Body of pancreas (tissue), 4 donors: ENCODE measurements around the gene P4HA3. TPM values are rescaled to one million over a fixed set of nuclear protein-coding genes. Genes with fewer than 3 reads are reported as not detected.

ENCODE experiments used
- ATAC-seq: fragments of 150-250 bp; one replicate; pipeline ENCODE4 v1.9.1; 2016
- DNase-seq, 4 donors: peaks; one replicate each; pipeline ENCODE4 v3.0.0-alpha.2; 2019
- H3K27ac ChIP-seq, 4 donors: fragments of 200-600 bp; sonication (generic); 1 replicate in 3 of 4; 2 replicates in 1 of 4; pipeline versions ENCODE4 v1.5.1 to v1.6.1; 2016 to 2019; ENCODE audit warnings: mild to moderate bottlenecking in 1 of 4, mixed read lengths in 1 of 4, moderate library complexity in 1 of 4
- H3K27me3 ChIP-seq, 2 donors: fragments of 200-600 bp; sonication (generic); one replicate each; pipeline ENCODE4 v1.6.0; 2016; ENCODE audit warnings: mild to moderate bottlenecking in 1 of 2
- H3K36me3 ChIP-seq, 2 donors: fragments of 200-600 bp; sonication (generic); replicated peaks in 1 of 2; 2 replicates each; pipeline ENCODE4 v1.5.1; 2016; ENCODE audit warnings: low read depth in 2 of 2; ENCODE audit not compliant: insufficient read depth in 1 of 2
- H3K4me1 ChIP-seq: fragments of 200-600 bp; sonication (generic); one replicate; pipeline ENCODE4 v1.6.0; 2016
- H3K4me3 ChIP-seq, 2 donors: fragments of 200-600 bp; sonication (generic); 1 replicate in 1 of 2; 2 replicates in 1 of 2; pipeline ENCODE4 v1.5.1; 2016 to 2019
- H3K9me3 ChIP-seq, 3 donors: fragments of 200-600 bp; sonication (generic); 1 replicate in 2 of 3; 2 replicates in 1 of 3; pipeline ENCODE4 v1.5.1; 2016
- POLR2A ChIP-seq, 3 donors: fragments of 450-650 bp; IDR thresholded peaks; one replicate each; pipeline ENCODE4 v1.6.1; 2016; ENCODE audit warnings: antibody characterized with exemption in 3 of 3, mild to moderate bottlenecking in 2 of 3
- WGBS, 2 donors: methylation state at CpG; one replicate each; pipeline ENCODE4 v1.1.5; 2017; 5-methylcytosine and 5-hydroxymethylcytosine counted together
- intact Hi-C: fragments of 100-400 bp; cut with DNase I; formaldehyde crosslinking; loops from one replicate; pipeline ENCODE4 v1.15.1; 2023
- total RNA-seq, 2 donors: library from RNA; depleted of rRNA; stranded (reverse); fragments of >200 nt; gene quantifications; one replicate each; pipeline ENCODE4 v1.1.0, GENCODE V29; 2016
- TF ChIP-seq, protein P1 (sequence below), 7 experiments: fragments of 450-650 bp in 4 of 7; fragments of 200-600 bp in 3 of 7; sonication (generic) in 3 of 7; IDR thresholded peaks; one replicate each; pipeline ENCODE4 v1.5.1; 2016 to 2019; ENCODE audit warnings: antibody characterized with exemption in 7 of 7

The P4HA3 gene
- total RNA-seq, 2 donors from 2014 or later, result not detected

- WGBS, 2 donors, result 8 to 13% methylated on average over 1 of the region's 1 CpG
- Histone ChIP-seq H3K27me3 (no peaks in the 10 kb centered on the region), H3K36me3 (no peaks in the 10 kb centered on the region), H3K9me3 (no peaks in the 10 kb centered on the region), H3K27ac (no peak overlapping the region), H3K4me3 (no peak overlapping the region), H3K4me1 (peaks cover 11% of the 10 kb centered on the region)
- intact Hi-C loops, result no loop called here
- no peak for ATAC-seq
- TF ChIP-seq, protein P1, sequence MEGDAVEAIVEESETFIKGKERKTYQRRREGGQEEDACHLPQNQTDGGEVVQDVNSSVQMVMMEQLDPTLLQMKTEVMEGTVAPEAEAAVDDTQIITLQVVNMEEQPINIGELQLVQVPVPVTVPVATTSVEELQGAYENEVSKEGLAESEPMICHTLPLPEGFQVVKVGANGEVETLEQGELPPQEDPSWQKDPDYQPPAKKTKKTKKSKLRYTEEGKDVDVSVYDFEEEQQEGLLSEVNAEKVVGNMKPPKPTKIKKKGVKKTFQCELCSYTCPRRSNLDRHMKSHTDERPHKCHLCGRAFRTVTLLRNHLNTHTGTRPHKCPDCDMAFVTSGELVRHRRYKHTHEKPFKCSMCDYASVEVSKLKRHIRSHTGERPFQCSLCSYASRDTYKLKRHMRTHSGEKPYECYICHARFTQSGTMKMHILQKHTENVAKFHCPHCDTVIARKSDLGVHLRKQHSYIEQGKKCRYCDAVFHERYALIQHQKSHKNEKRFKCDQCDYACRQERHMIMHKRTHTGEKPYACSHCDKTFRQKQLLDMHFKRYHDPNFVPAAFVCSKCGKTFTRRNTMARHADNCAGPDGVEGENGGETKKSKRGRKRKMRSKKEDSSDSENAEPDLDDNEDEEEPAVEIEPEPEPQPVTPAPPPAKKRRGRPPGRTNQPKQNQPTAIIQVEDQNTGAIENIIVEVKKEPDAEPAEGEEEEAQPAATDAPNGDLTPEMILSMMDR (IDR thresholded peaks at IDR 0.05), result no peak
- no peak for TF ChIP-seq POLR2A (IDR thresholded peaks at IDR 0.05)
- peak in 3 of 4 donors; percentile 17 to 33 (median 21) for DNase-seq
Observed at GRCh38 chr11:74307434-74307833, 4.0 kb downstream of the P4HA3 start.

- H3K9me3 ChIP-seq, result no peaks in the 10 kb centered on the region
- WGBS, 2 donors, result 66 to 73% methylated on average over 8 of the region's 8 CpGs
- ATAC-seq (no peak), DNase-seq (no peak)
- TF ChIP-seq, protein P1 (IDR thresholded peaks at IDR 0.05), result no peak
- no peak for TF ChIP-seq POLR2A (IDR thresholded peaks at IDR 0.05)
- no peak overlapping the region for H3K27ac ChIP-seq
- H3K4me3 ChIP-seq, result no peak overlapping the region
- H3K4me1 ChIP-seq, result peaks cover 8% of the 10 kb centered on the region
- intact Hi-C loops, result no loop called here
- H3K36me3 ChIP-seq, result no peaks in the 10 kb centered on the region
- no peaks in the 10 kb centered on the region for H3K27me3 ChIP-seq
Observed at GRCh38 chr11:74306435-74307175, 4.8 kb downstream of the P4HA3 start.

DNA sequence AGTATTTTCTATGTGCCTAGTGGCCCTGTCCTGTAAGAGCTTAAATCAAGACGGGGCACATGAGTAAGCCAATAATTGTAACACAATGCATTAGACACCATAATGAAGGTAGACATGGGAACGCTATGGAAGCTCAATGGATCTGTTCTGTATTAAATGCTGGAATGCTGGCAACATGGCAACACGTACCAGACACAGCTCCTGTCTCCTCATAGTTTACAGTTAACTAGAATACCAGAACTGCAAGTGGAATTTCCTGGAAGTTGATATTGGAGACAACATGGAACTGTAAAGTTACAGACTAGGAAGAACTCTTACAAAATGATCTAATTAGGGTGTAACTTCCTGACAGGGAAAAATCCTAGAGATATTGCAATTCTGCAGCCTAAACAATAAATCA, 12.4 kb downstream of the P4HA3 start:
- Histone ChIP-seq H3K9me3 (no peaks in the 10 kb centered on the region), H3K4me3 (no peak overlapping the region), H3K27me3 (no peaks in the 10 kb centered on the region), H3K36me3 (no peaks in the 10 kb centered on the region), H3K4me1 (no peaks in the 10 kb centered on the region), H3K27ac (no peak overlapping the region)
- no peak for TF ChIP-seq POLR2A (IDR thresholded peaks at IDR 0.05)
- TF ChIP-seq, protein P1 (IDR thresholded peaks at IDR 0.05), result no peak
- ATAC-seq (no peak), DNase-seq (no peak)
- 87 to 94% methylated on average over 3 of the region's 3 CpGs for WGBS, 2 donors
- intact Hi-C loops, result no loop called here

DNA sequence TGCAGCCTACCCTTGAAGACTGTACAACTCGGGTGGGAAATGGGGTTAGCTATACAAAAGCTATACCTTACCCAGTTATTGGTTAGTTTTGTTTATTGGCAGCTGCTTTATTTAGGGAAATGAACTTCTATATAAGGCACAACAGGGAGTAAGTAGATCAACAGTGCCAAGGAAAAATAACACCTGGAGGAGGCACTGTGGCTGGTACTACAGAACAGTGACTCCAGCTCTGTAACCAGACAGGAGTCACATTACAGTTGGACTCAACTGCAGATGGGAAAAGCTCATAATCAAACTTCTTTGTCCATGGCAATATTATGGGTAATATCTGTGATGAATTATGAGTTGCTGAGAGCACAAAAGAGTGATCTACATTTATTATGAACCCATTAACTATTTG, 14.0 kb downstream of the P4HA3 start:
- TF ChIP-seq, protein P1 (IDR thresholded peaks at IDR 0.05), result no peak
- TF ChIP-seq POLR2A (IDR thresholded peaks at IDR 0.05), result no peak
- H3K9me3 ChIP-seq, result no peaks in the 10 kb centered on the region
- H3K4me3 ChIP-seq, result no peak overlapping the region
- no peak overlapping the region for H3K27ac ChIP-seq
- DNase-seq, result peak in 1 of 4 donors; percentile 16
- no peak for ATAC-seq
- 90 to 94% methylated on average over 1 of the region's 1 CpG for WGBS, 2 donors
- no peaks in the 10 kb centered on the region for H3K27me3 ChIP-seq
- H3K36me3 ChIP-seq, result no peaks in the 10 kb centered on the region
- no peaks in the 10 kb centered on the region for H3K4me1 ChIP-seq
- intact Hi-C loops, result no loop called here

- no peaks in the 10 kb centered on the region for H3K27me3 ChIP-seq
- DNase-seq (no peak), ATAC-seq (no peak)
- TF ChIP-seq, protein P1 (IDR thresholded peaks at IDR 0.05), result no peak
- no peak for TF ChIP-seq POLR2A (IDR thresholded peaks at IDR 0.05)
- H3K27ac ChIP-seq, result no peak overlapping the region
- intact Hi-C loops, result no loop called here
- H3K9me3 ChIP-seq, result no peaks in the 10 kb centered on the region
- no peak overlapping the region for H3K4me3 ChIP-seq
- peaks cover 4% of the 10 kb centered on the region for H3K4me1 ChIP-seq
- no peaks in the 10 kb centered on the region for H3K36me3 ChIP-seq
- 78 to 87% methylated on average over 4 of the region's 4 CpGs for WGBS, 2 donors
Observed at GRCh38 chr11:74288911-74289310, 22.5 kb downstream of the P4HA3 start.
